KMS-11 (cell line): ENCODE results near the gene CX3CR1.
A peak's percentile ranks its signal among the peaks of the same experiment; 100 is the strongest.

ENCODE experiments used
- H2AFZ ChIP-seq: fragments of 200-600 bp; sonication (generic); 2 replicates; pipeline ENCODE4 v1.6.1; 2016; ENCODE audit warnings: antibody characterized with exemption, mixed run types, low read depth
- H3K27ac ChIP-seq: fragments of 200-600 bp; sonication (generic); 2 replicates; pipeline ENCODE4 v1.6.1; 2016; ENCODE audit warnings: mild to moderate bottlenecking, mixed run types
- H3K27me3 ChIP-seq: fragments of 200-600 bp; sonication (generic); 2 replicates; pipeline ENCODE4 v1.6.1; 2017; ENCODE audit warnings: mild to moderate bottlenecking, low read depth, mixed run types, moderate library complexity; ENCODE audit not compliant: insufficient read depth
- H3K36me3 ChIP-seq: fragments of 200-600 bp; sonication (generic); 2 replicates; pipeline ENCODE4 v1.6.1; 2017; ENCODE audit warnings: mild to moderate bottlenecking, mixed run types; ENCODE audit not compliant: insufficient read depth
- H3K4me1 ChIP-seq: fragments of 200-600 bp; sonication (generic); 2 replicates; pipeline ENCODE4 v1.6.1; 2016; ENCODE audit warnings: mild to moderate bottlenecking, low read depth, mixed run types; ENCODE audit not compliant: poor library complexity, severe bottlenecking
- H3K4me2 ChIP-seq: fragments of 200-600 bp; sonication (generic); 2 replicates; pipeline ENCODE4 v1.7.0; 2016; ENCODE audit warnings: mild to moderate bottlenecking, mixed run types
- H3K4me3 ChIP-seq: fragments of 200-600 bp; sonication (generic); IDR thresholded peaks from 2 replicates; pipeline ENCODE4 v1.6.1; 2017; ENCODE audit warnings: low read depth, low read length, mixed read lengths; ENCODE audit not compliant: insufficient read depth
- H3K79me2 ChIP-seq: fragments of 200-600 bp; sonication (generic); 2 replicates; pipeline ENCODE4 v1.6.1; 2016; ENCODE audit warnings: low read depth, mixed run types; ENCODE audit not compliant: insufficient read depth
- H3K9ac ChIP-seq: fragments of 200-600 bp; sonication (generic); 2 replicates; pipeline ENCODE4 v1.6.1; 2016; ENCODE audit warnings: mild to moderate bottlenecking, mixed run types
- H4K20me1 ChIP-seq: fragments of 200-600 bp; sonication (generic); 2 replicates; pipeline ENCODE4 v1.6.1; 2016; ENCODE audit warnings: mild to moderate bottlenecking, mixed run types; ENCODE audit not compliant: insufficient read depth
- TF ChIP-seq, protein P1 (sequence below): fragments of 200-600 bp; sonication (generic); conservative IDR thresholded peaks from 2 replicates; pipeline ENCODE4 v1.6.1; 2017; ENCODE audit warnings: low read depth, mild to moderate bottlenecking, antibody characterized with exemption, low read length, moderate library complexity, mixed read lengths

Gene CX3CR1

DNA sequence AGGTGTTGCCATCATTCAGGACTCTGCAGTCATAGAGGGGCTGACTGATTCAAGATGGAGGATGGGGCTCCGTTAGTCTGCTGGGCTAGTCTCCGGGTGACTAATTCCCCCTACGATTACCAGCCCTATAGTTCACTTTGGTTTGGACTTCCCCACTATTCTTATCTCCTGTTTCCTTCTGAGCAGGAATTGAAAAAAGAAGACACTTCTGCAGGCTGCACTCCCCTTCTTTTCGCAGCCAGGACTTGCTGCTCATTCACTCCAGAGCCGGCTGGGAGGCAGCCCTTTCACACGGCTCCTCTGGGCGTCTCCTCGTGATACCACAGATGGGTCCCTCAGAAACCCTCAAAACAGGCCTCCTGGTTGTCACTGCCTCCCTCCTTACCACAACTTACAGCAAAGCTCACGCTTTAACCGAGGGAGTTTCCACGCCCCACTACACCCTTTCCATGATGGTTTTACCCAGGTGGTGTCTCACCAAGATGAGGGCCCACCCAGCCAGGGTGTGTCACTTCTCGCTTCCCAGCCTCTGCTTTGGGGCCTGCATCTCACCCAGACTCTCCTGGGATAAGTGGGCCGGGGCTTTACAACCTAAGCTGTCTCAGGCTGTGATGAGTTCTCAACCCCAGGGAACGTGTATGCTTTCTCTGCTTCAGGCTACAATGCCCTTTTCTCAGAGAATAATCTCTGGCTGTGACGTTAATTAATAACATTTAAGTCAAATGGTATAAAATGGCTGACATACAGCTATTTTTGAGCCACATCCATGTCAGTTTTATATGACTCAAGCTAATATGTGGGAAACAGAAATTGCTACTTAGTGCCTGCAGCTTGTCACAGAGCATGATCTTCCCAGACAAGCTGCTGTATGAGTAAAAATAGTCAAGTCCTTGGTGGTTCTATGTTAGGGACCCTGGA lies 11.9 kb downstream of the CX3CR1 start:
- Histone ChIP-seq H3K9ac (no peak overlapping the region), H2AFZ (peak overlapping the region; percentile 25; the same call in 1 of the 2 replicates), H3K4me1 (peaks cover 16% of the 10 kb centered on the region), H3K4me3 (no peak overlapping the region), H3K79me2 (no peaks in the 10 kb centered on the region), H3K27me3 (no peaks in the 10 kb centered on the region), H3K4me2 (no peak overlapping the region), H4K20me1 (no peaks in the 10 kb centered on the region), H3K27ac (peak overlapping the region; percentile 13), H3K36me3 (no peaks in the 10 kb centered on the region)
- TF ChIP-seq, protein P1, sequence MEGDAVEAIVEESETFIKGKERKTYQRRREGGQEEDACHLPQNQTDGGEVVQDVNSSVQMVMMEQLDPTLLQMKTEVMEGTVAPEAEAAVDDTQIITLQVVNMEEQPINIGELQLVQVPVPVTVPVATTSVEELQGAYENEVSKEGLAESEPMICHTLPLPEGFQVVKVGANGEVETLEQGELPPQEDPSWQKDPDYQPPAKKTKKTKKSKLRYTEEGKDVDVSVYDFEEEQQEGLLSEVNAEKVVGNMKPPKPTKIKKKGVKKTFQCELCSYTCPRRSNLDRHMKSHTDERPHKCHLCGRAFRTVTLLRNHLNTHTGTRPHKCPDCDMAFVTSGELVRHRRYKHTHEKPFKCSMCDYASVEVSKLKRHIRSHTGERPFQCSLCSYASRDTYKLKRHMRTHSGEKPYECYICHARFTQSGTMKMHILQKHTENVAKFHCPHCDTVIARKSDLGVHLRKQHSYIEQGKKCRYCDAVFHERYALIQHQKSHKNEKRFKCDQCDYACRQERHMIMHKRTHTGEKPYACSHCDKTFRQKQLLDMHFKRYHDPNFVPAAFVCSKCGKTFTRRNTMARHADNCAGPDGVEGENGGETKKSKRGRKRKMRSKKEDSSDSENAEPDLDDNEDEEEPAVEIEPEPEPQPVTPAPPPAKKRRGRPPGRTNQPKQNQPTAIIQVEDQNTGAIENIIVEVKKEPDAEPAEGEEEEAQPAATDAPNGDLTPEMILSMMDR, result no peak

DNA sequence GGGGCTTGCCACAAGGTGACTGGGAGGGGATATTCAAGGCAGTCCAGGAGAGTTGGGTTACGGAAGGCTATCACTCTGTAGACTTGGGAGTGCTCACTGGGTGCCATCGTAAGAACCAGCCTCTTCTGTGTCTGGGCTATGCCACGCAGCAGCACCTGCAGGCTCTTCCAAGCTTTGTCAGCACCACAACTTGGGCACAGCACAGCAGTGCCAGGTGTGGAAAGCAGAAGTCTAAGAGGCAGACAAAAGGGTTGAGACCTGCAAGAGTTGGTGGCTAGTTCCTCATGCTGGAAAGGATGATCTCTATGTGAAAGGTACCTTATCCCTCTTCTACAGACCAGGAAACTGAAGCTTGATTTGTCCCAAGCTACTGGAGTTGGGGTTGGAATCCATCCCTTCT lies 15.8 kb downstream of the CX3CR1 start:
- H3K9ac ChIP-seq, result no peak overlapping the region
- H2AFZ ChIP-seq, result no peak overlapping the region
- TF ChIP-seq, protein P1, result no peak
- H3K27me3 ChIP-seq, result no peaks in the 10 kb centered on the region
- H3K79me2 ChIP-seq, result no peaks in the 10 kb centered on the region
- peaks cover 40% of the 10 kb centered on the region for H3K4me1 ChIP-seq
- H3K4me3 ChIP-seq, result no peak overlapping the region
- H4K20me1 ChIP-seq, result no peaks in the 10 kb centered on the region
- no peak overlapping the region for H3K27ac ChIP-seq
- H3K36me3 ChIP-seq, result no peaks in the 10 kb centered on the region
- no peak overlapping the region for H3K4me2 ChIP-seq

DNA sequence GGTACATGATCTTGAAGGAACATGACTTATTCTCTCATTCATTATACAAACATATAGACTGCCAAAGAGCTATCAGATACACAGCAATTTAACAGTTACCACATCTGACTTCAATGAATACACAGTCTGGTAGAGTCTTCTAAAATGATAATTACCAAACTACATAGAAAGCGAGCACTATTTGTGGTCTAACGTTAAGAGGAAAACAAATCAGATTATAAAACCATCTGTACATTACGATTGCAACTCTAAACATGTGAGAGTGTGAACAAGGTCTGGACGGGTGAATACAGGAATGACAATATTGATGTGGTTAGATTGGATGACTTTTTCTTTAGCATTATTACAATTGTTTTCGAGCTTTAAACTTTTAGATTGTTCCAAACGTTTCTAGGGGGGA lies 16.3 kb downstream of the CX3CR1 start:
- Histone ChIP-seq H2AFZ (no peak overlapping the region), H3K79me2 (no peaks in the 10 kb centered on the region), H3K4me3 (no peak overlapping the region), H4K20me1 (no peaks in the 10 kb centered on the region), H3K4me2 (no peak overlapping the region), H3K27ac (no peak overlapping the region), H3K36me3 (no peaks in the 10 kb centered on the region), H3K27me3 (no peaks in the 10 kb centered on the region), H3K9ac (no peak overlapping the region), H3K4me1 (peaks cover 39% of the 10 kb centered on the region)
- TF ChIP-seq, protein P1, result no peak

DNA sequence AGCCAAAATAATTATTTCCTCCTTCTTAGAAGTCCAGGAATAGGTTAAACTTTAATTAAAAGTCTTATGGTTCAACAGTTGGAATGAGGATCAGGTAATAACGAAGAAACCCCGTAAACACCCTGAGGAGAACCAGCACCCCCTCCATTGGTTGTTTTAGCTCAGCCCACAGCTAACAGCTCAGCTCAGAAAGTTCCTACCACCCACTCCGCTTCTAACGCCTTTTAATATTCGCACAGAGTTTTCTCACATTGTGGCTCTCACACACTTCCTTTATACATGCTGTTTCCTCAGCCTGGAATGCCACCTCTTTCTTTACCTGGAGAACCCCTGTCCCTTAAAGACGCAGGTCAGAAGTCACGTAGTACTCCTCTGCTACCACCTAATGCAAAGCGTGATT lies 17.0 kb downstream of the CX3CR1 start:
- H3K4me2 ChIP-seq, result no peak overlapping the region
- no peaks in the 10 kb centered on the region for H4K20me1 ChIP-seq
- H3K4me1 ChIP-seq, result peaks cover 32% of the 10 kb centered on the region
- TF ChIP-seq, protein P1, result no peak
- H3K27me3 ChIP-seq, result no peaks in the 10 kb centered on the region
- no peak overlapping the region for H3K4me3 ChIP-seq
- no peak overlapping the region for H3K27ac ChIP-seq
- H3K36me3 ChIP-seq, result no peaks in the 10 kb centered on the region
- no peak overlapping the region for H3K9ac ChIP-seq
- no peak overlapping the region for H2AFZ ChIP-seq
- H3K79me2 ChIP-seq, result no peaks in the 10 kb centered on the region
